GM19351 (cell line): ENCODE measurements around the gene SPATA33.

Experiments
- ATAC-seq: cut with Tn5 transposase; IDR thresholded peaks from one replicate; pipeline ENCODE4 v1.9.1; 2021; ENCODE audit warnings: mild to moderate bottlenecking, moderate library complexity; ENCODE audit not compliant: unreplicated experiment

The SPATA33 gene

GRCh38 chr16:89706518-89707260 is 49.1 kb downstream of the SPATA33 start:
- no peak for ATAC-seq

DNA sequence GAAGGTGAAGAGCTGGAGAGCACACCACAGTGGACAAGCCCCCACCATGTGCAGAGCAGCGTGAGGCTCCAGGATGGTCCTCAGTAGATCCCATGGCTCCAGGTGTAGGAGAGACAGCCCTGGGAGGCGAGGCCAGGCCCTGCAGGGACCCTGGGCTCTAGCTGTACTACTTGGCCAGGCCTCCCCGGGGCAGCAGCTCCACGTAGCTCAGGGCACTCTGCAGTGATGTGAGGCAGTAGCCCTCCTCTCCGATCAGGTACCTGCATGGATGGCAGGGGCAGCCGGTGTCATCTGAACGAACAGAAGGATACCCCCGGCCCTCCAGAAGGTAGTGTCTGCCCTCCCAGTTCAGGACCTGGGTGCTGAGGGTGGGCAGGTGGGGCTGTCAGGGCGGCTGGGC is 50.1 kb downstream of the SPATA33 start:
- ATAC-seq: no peak

DNA sequence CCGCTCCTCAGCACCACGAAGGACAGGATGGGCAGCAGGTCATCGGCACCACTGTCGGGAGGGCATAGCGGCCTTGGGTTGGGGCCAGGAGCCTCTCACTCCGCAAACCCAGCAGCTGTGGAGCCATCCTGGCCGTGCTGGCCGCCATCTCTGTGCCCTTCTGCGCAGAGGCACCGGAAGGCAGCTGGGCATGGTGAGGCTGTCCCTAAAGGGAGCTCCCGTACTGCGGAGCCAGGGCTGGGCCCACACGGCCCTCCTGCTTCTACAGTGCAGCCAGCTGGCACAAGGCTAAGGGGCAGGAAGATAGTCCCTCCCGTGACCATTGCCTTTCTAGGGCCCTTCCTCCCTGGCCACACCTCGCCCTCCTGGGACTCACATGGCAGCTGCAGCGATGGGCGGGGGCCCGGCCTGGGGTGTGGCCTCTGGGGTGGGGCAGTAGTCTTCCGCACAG is 50.9 kb downstream of the SPATA33 start:
- ATAC-seq: no peak

DNA sequence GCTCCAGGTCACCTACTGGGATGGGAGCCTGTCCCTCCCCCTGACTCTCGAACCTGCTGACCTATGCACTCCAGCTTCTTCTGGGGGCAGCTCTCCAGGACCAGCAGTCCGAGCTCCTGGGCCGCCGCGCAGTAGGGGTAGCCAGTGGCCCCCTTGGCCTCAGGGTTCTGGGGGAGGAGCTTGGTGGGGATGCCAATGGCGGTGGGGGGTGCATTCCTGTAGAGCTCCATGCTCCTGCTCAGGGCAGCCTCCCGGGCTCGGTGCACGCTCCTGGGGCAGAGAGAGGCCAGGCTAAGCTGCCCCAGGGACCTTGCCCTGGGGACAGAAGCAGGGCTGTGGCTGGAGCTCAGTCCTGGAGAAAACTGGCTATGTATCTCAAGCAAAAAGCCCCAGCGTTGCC is 51.5 kb downstream of the SPATA33 start:
- ATAC-seq: no peak

DNA sequence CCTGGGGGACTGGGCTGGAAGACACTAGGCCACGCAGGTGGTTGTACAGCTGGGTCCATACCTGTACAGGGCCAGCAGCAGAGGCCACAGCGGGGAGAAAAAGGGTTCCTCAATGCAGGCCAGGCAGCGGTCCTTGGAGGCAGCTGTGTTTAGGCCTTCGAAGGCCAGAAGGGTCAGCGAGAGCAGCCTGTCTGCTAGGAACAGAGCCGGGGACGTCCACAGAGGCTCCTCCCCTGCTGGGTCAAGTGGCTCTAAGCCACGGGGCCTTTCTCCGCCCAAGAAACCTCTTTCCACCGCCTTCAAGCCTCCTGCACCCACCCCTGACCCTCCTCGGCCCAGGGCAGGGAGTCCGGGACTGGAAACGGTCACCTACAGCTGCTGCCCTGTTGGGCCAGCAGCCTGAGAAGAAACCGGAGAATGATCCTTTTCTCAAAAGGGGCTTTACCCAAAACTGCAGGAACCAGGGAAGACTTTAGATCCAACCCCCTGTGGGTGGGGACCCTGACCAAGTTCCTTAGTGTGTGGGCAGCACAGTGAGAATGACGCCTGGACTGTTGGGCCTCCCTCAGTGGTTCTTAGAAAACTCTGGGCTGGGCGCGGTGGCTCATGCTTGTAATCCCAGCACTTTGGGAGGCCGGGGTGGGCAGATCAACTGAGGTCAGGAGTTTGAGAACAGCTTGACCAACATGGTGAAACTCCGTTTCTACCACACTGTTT is 52.2 kb downstream of the SPATA33 start:
- ATAC-seq: no peak

GRCh38 chr16:89710709-89711564 is 53.3 kb downstream of the SPATA33 start:
- ATAC-seq: no peak

GRCh38 chr16:89711601-89712273 is 54.1 kb downstream of the SPATA33 start:
- peak; percentile 75 for ATAC-seq

DNA sequence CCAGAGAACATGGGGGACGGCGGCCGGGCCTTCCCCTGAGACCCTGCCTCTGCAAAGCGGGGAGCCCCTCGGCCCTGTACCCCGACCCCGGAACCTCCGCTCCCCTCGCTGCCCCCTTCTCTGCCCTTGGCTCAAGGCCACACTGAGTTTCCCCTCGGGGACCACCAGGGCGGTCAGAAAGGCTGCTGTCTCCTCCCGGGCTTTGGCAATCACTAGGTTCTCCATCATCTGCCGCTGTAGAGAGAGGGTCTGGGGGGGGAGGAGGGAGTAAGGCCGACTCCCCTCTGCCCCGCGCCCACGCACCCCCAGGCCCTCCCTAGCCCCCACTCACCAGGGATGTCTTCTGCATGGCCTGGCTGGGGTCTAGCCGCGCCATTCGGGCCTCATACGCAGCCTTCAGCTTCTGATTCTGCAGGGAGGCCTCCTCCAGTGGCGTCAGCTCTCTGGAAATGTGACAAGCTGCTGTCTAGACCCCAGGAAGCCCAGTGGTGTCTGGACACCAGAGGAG is 54.7 kb downstream of the SPATA33 start:
- no peak for ATAC-seq

- no peak for ATAC-seq
Observed at GRCh38 chr16:89716493-89716892, 58.9 kb downstream of the SPATA33 start.

- no peak for ATAC-seq
Observed at GRCh38 chr16:89716916-89717687, 59.5 kb downstream of the SPATA33 start.

DNA sequence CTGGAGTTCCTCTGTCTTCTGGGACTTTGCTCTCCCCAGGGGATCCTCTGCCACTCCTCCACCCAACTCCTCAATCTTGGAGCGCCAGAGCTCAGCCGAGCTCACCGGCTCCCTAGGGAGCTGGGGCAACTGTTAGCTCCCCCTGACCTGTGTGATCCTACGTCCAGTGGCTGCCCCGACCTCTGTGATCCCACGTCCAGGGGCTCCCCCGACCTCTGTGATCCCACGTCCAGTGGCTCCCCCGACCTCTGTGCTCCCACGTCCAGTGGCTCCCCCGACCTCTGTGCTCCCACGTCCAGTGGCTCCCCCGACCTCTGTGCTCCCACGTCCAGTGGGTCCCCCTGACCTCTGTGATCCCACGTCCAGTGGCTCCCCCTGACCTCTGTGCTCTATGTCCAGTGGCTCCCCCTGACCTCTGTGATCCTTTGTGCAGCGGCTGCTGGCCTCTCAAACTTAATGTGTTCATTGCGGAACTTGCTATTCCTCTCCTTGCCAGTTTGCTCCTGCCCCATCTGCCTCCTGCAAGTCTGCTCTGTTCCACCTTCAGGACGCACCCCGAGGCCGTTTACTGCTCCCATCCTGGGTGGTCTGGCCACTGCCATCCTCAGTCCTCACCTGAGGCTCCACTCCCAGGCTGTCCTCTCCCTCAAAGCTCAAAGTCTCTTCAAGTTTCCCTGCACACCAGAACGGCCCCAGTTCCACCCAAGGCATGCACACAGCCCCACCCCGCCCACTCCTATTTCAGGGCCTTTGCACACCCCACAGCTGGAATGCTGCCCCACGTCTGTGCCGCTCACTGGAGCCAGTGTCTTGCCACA is 60.3 kb downstream of the SPATA33 start:
- no peak for ATAC-seq
